ENCODE data around the gene FADS1.

- TF ChIP-seq CTCF (conservative IDR thresholded peaks at IDR 0.05 in 1 of 2, IDR thresholded peaks at IDR 0.05 in 1 of 2; ENCODE audit: low read depth in 1 of 2, low read length in 2 of 2) (no peak), EZH2 (IDR thresholded peaks at IDR 0.05; ENCODE audit: low read length, missing control alignments) (no peak)
These were observed 13.0 kb upstream of the FADS1 start for GRCh38 chr11:61829806-61830205.
